GM18907 (cell line): ENCODE results near the gene PKIB.
A peak's percentile ranks its signal among the peaks of the same experiment; 100 is the strongest.
"Not testable (repeated sequence)": the region's sequence is repeated elsewhere in the genome, so short reads cannot be mapped to it uniquely, and the experiment has no call there.

ENCODE experiments used
- ATAC-seq: cut with Tn5 transposase; IDR thresholded peaks from one replicate; pipeline ENCODE4 v1.9.1; 2021; ENCODE audit warnings: mild to moderate bottlenecking, moderate library complexity; ENCODE audit not compliant: unreplicated experiment

Gene PKIB

GRCh38 chr6:122609881-122610689 lies at the start of gene PKIB:
Gene PKIB (plus strand): TSS chr6:122610405. CDS start chr6:122717795, 107,390 bp downstream.
- ATAC-seq, result peak; percentile 95

- ATAC-seq, result no peak
Observed at GRCh38 chr6:122563364-122564052, 46.7 kb upstream of the PKIB start.

- ATAC-seq, result no peak
Observed at GRCh38 chr6:122564230-122564629, 46.0 kb upstream of the PKIB start.

- ATAC-seq, result no peak
Observed at GRCh38 chr6:122565708-122566107, 44.5 kb upstream of the PKIB start.

GRCh38 chr6:122567034-122567433 lies 43.2 kb upstream of the PKIB start:
- ATAC-seq, result no peak

GRCh38 chr6:122568350-122568749 lies 41.9 kb upstream of the PKIB start:
- no peak for ATAC-seq

- no peak for ATAC-seq
Observed at GRCh38 chr6:122568797-122569221, 41.4 kb upstream of the PKIB start.

GRCh38 chr6:122569230-122569771 lies 40.9 kb upstream of the PKIB start:
- no peak for ATAC-seq

GRCh38 chr6:122571888-122572287 lies 38.3 kb upstream of the PKIB start:
- ATAC-seq, result peak; percentile 49

- ATAC-seq, result no peak
Observed at GRCh38 chr6:122576888-122577287, 33.3 kb upstream of the PKIB start.

GRCh38 chr6:122578961-122579360 lies 31.2 kb upstream of the PKIB start:
- no peak for ATAC-seq

GRCh38 chr6:122580737-122581136 lies 29.5 kb upstream of the PKIB start:
- no peak for ATAC-seq

GRCh38 chr6:122589115-122589514 lies 21.1 kb upstream of the PKIB start:
- no peak for ATAC-seq

GRCh38 chr6:122598295-122598694 lies 11.9 kb upstream of the PKIB start:
- not testable (repeated sequence) for ATAC-seq

GRCh38 chr6:122604676-122605075 lies 5.5 kb upstream of the PKIB start:
- ATAC-seq, result no peak

GRCh38 chr6:122610690-122611455 lies 668 bp downstream of the PKIB start:
- peak; percentile 57 for ATAC-seq

GRCh38 chr6:122612838-122613237 lies 2.6 kb downstream of the PKIB start:
- ATAC-seq, result no peak

- no peak for ATAC-seq
Observed at GRCh38 chr6:122614303-122614702, 4.1 kb downstream of the PKIB start.

- ATAC-seq, result no peak
Observed at GRCh38 chr6:122615409-122615808, 5.2 kb downstream of the PKIB start.

GRCh38 chr6:122616877-122617276 lies 6.7 kb downstream of the PKIB start:
- no peak for ATAC-seq

- no peak for ATAC-seq
Observed at GRCh38 chr6:122619309-122619708, 9.1 kb downstream of the PKIB start.
